Fibroblast of villous mesenchyme (primary cell): ENCODE results near the gene CCNT2. TPM values are rescaled to one million over a fixed set of nuclear protein-coding genes. Genes with fewer than 3 reads are reported as not detected.

Experiments used
- DNase-seq: peaks from one replicate; pipeline ENCODE4 v3.0.0-alpha.2; 2010; ENCODE audit warnings: low read depth
- H3K4me3 ChIP-seq: 2 replicates; pipeline ENCODE4 v1.5.1; 2011; ENCODE audit warnings: low read depth, mild to moderate bottlenecking, low read length
- CTCF ChIP-seq: IDR thresholded peaks from 2 replicates; pipeline ENCODE4 v1.5.1; 2012; ENCODE audit warnings: low read depth, mild to moderate bottlenecking, low read length; ENCODE audit not compliant: insufficient read depth
- total RNA-seq: library from RNA; depleted of rRNA; stranded (reverse); fragments of >200 nt; gene quantifications from 2 replicates; pipeline ENCODE4 v1.2.3, GENCODE V29; 2012

Gene CCNT2
- total RNA-seq, 1 donor, result 28.9 TPM

- no peak for DNase-seq
- no peak for TF ChIP-seq CTCF
- peak overlapping the region; percentile 94 for H3K4me3 ChIP-seq
These were observed 954 bp downstream of the CCNT2 start for GRCh38 chr2:134919341-134920210.

- H3K4me3 ChIP-seq, result no peak overlapping the region
- no peak for DNase-seq
- no peak for TF ChIP-seq CTCF
These were observed 6.3 kb downstream of the CCNT2 start for GRCh38 chr2:134924912-134925311.

GRCh38 chr2:134926231-134926931 lies 7.8 kb downstream of the CCNT2 start:
- no peak for TF ChIP-seq CTCF
- peak; percentile 63 for DNase-seq
- H3K4me3 ChIP-seq, result no peak overlapping the region

- DNase-seq, result peak; percentile 48
These were observed 8.6 kb downstream of the CCNT2 start for GRCh38 chr2:134927195-134927594.

GRCh38 chr2:134932864-134933526 lies 14.4 kb downstream of the CCNT2 start:
- TF ChIP-seq CTCF, result no peak
- H3K4me3 ChIP-seq, result no peak overlapping the region
- no peak for DNase-seq

More at GRCh38 chr2:134927195-134927594, 8.6 kb downstream of the CCNT2 start:
- no peak overlapping the region for H3K4me3 ChIP-seq
- no peak for TF ChIP-seq CTCF

- H3K4me3 ChIP-seq, result no peak overlapping the region
- no peak for TF ChIP-seq CTCF
- DNase-seq, result no peak
These were observed 15.1 kb downstream of the CCNT2 start for GRCh38 chr2:134933732-134934131.
